ENCODE data around the gene RELA.

DNA sequence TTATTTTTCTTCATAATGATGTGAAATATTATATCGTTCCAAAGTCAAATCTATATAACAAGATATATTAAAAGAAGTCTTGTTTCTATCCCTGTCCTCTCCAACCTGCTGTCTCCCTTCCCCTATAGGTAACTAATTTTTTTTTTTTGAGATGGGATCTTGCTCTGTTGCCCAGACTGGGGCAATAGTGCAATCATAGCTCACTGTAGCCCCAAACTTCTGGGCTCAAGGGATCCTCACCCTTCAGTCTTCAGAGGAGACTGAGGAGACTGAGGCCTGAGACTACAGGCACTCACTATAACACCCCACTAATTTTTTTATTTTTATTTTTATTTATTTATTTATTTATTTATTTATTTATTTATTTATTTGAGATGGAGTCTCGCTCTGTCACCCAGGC, 10.3 kb upstream of the RELA start:
- TF ChIP-seq, protein P1, sequence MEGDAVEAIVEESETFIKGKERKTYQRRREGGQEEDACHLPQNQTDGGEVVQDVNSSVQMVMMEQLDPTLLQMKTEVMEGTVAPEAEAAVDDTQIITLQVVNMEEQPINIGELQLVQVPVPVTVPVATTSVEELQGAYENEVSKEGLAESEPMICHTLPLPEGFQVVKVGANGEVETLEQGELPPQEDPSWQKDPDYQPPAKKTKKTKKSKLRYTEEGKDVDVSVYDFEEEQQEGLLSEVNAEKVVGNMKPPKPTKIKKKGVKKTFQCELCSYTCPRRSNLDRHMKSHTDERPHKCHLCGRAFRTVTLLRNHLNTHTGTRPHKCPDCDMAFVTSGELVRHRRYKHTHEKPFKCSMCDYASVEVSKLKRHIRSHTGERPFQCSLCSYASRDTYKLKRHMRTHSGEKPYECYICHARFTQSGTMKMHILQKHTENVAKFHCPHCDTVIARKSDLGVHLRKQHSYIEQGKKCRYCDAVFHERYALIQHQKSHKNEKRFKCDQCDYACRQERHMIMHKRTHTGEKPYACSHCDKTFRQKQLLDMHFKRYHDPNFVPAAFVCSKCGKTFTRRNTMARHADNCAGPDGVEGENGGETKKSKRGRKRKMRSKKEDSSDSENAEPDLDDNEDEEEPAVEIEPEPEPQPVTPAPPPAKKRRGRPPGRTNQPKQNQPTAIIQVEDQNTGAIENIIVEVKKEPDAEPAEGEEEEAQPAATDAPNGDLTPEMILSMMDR (IDR thresholded peaks at IDR 0.05): no peak
- no peak for TF ChIP-seq EZH2 (IDR thresholded peaks at IDR 0.05; ENCODE audit: borderline replicate concordance, insufficient read depth, low read depth, low read length, poor library complexity, severe bottlenecking)

All from B cell (primary cell).